ENCODE results near the gene ARAP2. TPM values are rescaled to one million over a fixed set of nuclear protein-coding genes. Genes with fewer than 3 reads are reported as not detected.
"Not testable (repeated sequence)": the region's sequence is repeated elsewhere in the genome, so short reads cannot be mapped to it uniquely, and the experiment has no call there.

The ARAP2 gene
- total RNA-seq, 5 donors from 2014 or later (not counting 1 experiment from before 2014, with no cell fraction given) = 41.2 to 94.3 (median 61.0) TPM

- H3K36me3 Mint-ChIP-seq = peaks cover 25% of the 10 kb centered on the region
- Histone ChIP-seq H3K27me3 (replicated peaks in 1 of 2; ENCODE audit: control insufficient read depth in 2 of 2, extremely low read depth in 1 of 2, insufficient read depth in 2 of 2, low read length in 1 of 2) (no peaks in the 10 kb centered on the region), H3K27ac (ENCODE audit: low read length) (peak overlapping the region; percentile 13), H3K36me3 (ENCODE audit: control insufficient read depth in 2 of 2, extremely low read depth in 1 of 2, insufficient read depth in 1 of 2, low read length in 1 of 2) (peaks cover 3 to 17% of the 10 kb centered on the region in 2 donors), H3K9me3 (no peaks in the 10 kb centered on the region), H3K4me1 (ENCODE audit: control insufficient read depth in 1 of 2, extremely low read depth in 1 of 2, insufficient read depth in 2 of 2, low read length in 2 of 2) (peaks cover 10 to 28% of the 10 kb centered on the region in 2 experiments), H3K4me3 (ENCODE audit: control insufficient read depth in 1 of 2, extremely low read depth in 1 of 2, low read length in 1 of 2) (no peak overlapping the region)
- peak overlapping the region; percentile 74 to 75 for H3K27ac Mint-ChIP-seq
- POLR2A ChIA-PET = interaction anchor here in 1 of 2 donors (0.5 to 0.6 kb wide), 2 partner anchors 55 to 63 kb away, joined by 3 to 4 read pairs; partner anchors contain the start of gene ARAP2
- H3K4me1 Mint-ChIP-seq = peaks cover 23 to 40% (median 38%) of the 10 kb centered on the region in 3 donors
- H3K4me3 Mint-ChIP-seq = peak overlapping the region in 1 of 3 donors; percentile 2
- no peaks in the 10 kb centered on the region for H3K27me3 Mint-ChIP-seq
- ATAC-seq (replicated peaks in 1 of 4) = peak; percentile 52 to 92 (median 80)
- 22% methylated on average over 2 of the region's 3 CpGs for WGBS (ENCODE audit: insufficient coverage)
- no peaks in the 10 kb centered on the region for H3K9me3 Mint-ChIP-seq
- CTCF ChIA-PET = interaction anchor here (0.6 to 1.3 kb wide), 4 partner anchors 19 to 209 kb away, joined by 3 to 4 read pairs (median 3); no protein-coding TSS in a partner anchor
- DNase-seq = peak in 9 of 35 experiments; percentile 4 to 60 (median 10)
Measured at GRCh38 chr4:36189511-36190226, 54.6 kb downstream of the ARAP2 start.

DNA sequence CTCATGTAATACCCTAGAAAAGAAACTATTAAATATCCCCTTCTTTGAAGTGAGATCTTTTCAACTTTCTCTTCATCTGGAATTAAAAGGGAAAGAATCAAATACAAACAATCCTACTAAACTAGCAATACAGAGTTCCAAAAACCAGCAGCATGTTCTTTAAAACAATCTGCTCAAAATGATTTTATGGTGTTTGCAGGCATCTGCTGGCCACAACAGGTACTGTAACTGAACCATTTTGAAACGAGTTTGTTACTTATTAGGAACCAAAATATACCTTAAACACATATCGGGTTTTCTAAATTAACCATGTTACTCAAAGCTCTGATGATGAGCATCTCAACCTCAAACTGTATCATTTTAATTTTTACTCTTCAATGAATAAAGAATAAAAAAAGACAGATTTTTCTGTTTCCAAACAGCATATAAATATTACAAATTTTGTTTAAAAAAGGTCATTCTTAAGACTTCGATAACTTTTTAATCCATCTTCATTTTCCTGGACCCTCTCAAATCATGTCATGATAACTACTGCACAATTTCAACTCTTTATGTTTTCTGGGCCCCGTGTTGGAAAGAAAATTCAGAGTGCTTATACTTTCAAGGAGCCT is 56.5 kb downstream of the ARAP2 start:
- ATAC-seq (replicated peaks in 1 of 4) = no peak

DNA sequence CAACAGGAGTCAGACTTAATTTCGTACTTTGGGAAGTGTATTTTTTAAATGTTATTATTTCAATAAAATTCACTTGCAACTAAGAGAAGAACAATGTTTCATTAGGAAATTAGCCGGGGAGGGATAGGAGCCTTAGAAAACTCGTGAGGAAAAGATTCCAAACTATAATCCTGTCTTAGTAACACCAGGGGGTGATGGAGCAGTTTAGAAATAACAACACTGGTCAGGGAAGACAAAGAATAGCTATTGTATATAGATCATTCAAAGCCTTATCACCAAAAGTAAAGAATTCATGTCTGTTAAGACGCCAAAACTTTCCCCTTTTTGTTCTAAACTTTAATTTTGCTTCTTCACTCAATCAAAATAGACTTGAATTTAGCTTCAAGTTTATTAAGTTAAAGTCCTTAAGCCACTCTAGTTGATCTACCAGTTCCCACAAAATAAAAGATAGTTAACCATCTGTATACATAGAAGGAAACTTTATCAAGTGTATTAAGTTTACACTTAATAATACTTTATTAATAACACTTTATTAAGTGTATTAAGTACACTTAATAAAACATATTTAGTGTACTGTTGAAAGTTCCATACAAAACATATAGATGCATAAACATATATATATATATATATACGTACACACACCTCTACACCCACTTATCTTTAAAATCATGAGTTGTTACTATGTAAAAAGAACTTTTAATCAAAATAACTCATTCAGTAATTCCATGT is 60.5 kb downstream of the ARAP2 start:
- Mint-ChIP-seq H3K9me3 (no peaks in the 10 kb centered on the region), H3K4me1 (peaks cover 0 to 10% (median 9%) of the 10 kb centered on the region in 3 donors), H3K4me3 (no peak overlapping the region), H3K27ac (no peak overlapping the region), H3K27me3 (no peaks in the 10 kb centered on the region), H3K36me3 (peaks cover 43% of the 10 kb centered on the region)
- Histone ChIP-seq H3K27me3 (replicated peaks in 1 of 2; ENCODE audit: control insufficient read depth in 2 of 2, extremely low read depth in 1 of 2, insufficient read depth in 2 of 2, low read length in 1 of 2) (no peaks in the 10 kb centered on the region), H3K4me1 (ENCODE audit: control insufficient read depth in 1 of 2, extremely low read depth in 1 of 2, insufficient read depth in 2 of 2, low read length in 2 of 2) (peaks cover 0 to 4% of the 10 kb centered on the region in 2 experiments), H3K27ac (ENCODE audit: low read length) (no peak overlapping the region), H3K4me3 (ENCODE audit: control insufficient read depth in 1 of 2, extremely low read depth in 1 of 2, low read length in 1 of 2) (no peak overlapping the region), H3K36me3 (ENCODE audit: control insufficient read depth in 2 of 2, extremely low read depth in 1 of 2, insufficient read depth in 1 of 2, low read length in 1 of 2) (peaks cover 5 to 31% of the 10 kb centered on the region in 2 donors), H3K9me3 (no peaks in the 10 kb centered on the region)
- DNase-seq (no peak), ATAC-seq (replicated peaks in 1 of 4) (no peak)
- POLR2A ChIA-PET = interaction anchor here in 1 of 2 donors (0.6 kb wide), 1 partner anchor 8 kb away, joined by 21 read pairs; no protein-coding TSS in a partner anchor
- CTCF ChIA-PET = no interaction called here
- WGBS (ENCODE audit: insufficient coverage) = no CpG with 5 or more reads among the region's 5 CpGs

More for the DNA sequence above, 56.5 kb downstream of the ARAP2 start:
- Histone ChIP-seq H3K27ac (ENCODE audit: low read length) (peak overlapping the region; percentile 13), H3K4me1 (ENCODE audit: control insufficient read depth in 1 of 2, extremely low read depth in 1 of 2, insufficient read depth in 2 of 2, low read length in 2 of 2) (peaks cover 10 to 28% of the 10 kb centered on the region in 2 experiments), H3K27me3 (replicated peaks in 1 of 2; ENCODE audit: control insufficient read depth in 2 of 2, extremely low read depth in 1 of 2, insufficient read depth in 2 of 2, low read length in 1 of 2) (no peaks in the 10 kb centered on the region), H3K9me3 (no peaks in the 10 kb centered on the region), H3K36me3 (ENCODE audit: control insufficient read depth in 2 of 2, extremely low read depth in 1 of 2, insufficient read depth in 1 of 2, low read length in 1 of 2) (peaks cover 3 to 20% of the 10 kb centered on the region in 2 donors), H3K4me3 (ENCODE audit: control insufficient read depth in 1 of 2, extremely low read depth in 1 of 2, low read length in 1 of 2) (no peak overlapping the region)
- 58% methylated on average over 2 of the region's 4 CpGs for WGBS (ENCODE audit: insufficient coverage)
- H3K4me1 Mint-ChIP-seq = peaks cover 23 to 35% (median 33%) of the 10 kb centered on the region in 3 donors
- H3K4me3 Mint-ChIP-seq = no peak overlapping the region
- CTCF ChIA-PET = interaction anchor here in 1 of 2 donors (0.9 kb wide), 1 partner anchor 212 kb away, joined by 3 read pairs; no protein-coding TSS in a partner anchor
- no peaks in the 10 kb centered on the region for H3K9me3 Mint-ChIP-seq
- no peak overlapping the region for H3K27ac Mint-ChIP-seq
- peaks cover 25% of the 10 kb centered on the region for H3K36me3 Mint-ChIP-seq
- DNase-seq = peak in 5 of 35 experiments; percentile 5 to 48 (median 8)
- POLR2A ChIA-PET = no interaction called here
- H3K27me3 Mint-ChIP-seq = no peaks in the 10 kb centered on the region

DNA sequence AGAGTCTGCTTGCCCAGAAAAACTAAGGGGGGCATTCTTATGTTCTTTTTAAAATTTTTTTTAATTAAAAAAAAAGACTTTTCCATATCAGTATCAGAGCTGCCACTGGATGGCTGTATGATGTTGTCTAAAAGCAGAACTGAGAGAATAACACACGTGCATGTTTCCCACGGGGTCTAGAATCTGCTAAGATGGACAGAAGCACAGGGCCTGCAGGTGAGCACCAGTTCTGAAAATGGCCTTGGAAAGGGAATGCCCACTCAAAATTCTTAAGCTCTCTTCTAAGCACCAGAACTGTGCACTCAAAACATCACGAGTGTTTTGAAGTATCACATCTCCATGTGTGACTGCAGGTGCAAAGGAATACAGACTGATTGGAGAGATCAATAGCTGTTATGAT is 61.1 kb downstream of the ARAP2 start:
- Histone ChIP-seq H3K27me3 (replicated peaks in 1 of 2; ENCODE audit: control insufficient read depth in 2 of 2, extremely low read depth in 1 of 2, insufficient read depth in 2 of 2, low read length in 1 of 2) (no peaks in the 10 kb centered on the region), H3K4me3 (ENCODE audit: control insufficient read depth in 1 of 2, extremely low read depth in 1 of 2, low read length in 1 of 2) (no peak overlapping the region), H3K9me3 (no peaks in the 10 kb centered on the region), H3K27ac (ENCODE audit: low read length) (no peak overlapping the region), H3K4me1 (ENCODE audit: control insufficient read depth in 1 of 2, extremely low read depth in 1 of 2, insufficient read depth in 2 of 2, low read length in 2 of 2) (no peaks in the 10 kb centered on the region), H3K36me3 (ENCODE audit: control insufficient read depth in 2 of 2, extremely low read depth in 1 of 2, insufficient read depth in 1 of 2, low read length in 1 of 2) (peaks cover 5 to 31% of the 10 kb centered on the region in 2 donors)
- CTCF ChIA-PET = no interaction called here
- H3K36me3 Mint-ChIP-seq = peaks cover 49% of the 10 kb centered on the region
- WGBS (ENCODE audit: insufficient coverage) = 94% methylated on average over 2 of the region's 3 CpGs
- H3K27ac Mint-ChIP-seq = no peak overlapping the region
- H3K4me3 Mint-ChIP-seq = no peak overlapping the region
- no peaks in the 10 kb centered on the region for H3K27me3 Mint-ChIP-seq
- ATAC-seq (replicated peaks in 1 of 4) (no peak), DNase-seq (no peak)
- H3K4me1 Mint-ChIP-seq = peaks cover 0 to 9% (median 5%) of the 10 kb centered on the region in 3 donors
- POLR2A ChIA-PET = interaction anchor here in 1 of 2 donors (0.6 kb wide), 1 partner anchor 9 kb away, joined by 21 read pairs; no protein-coding TSS in a partner anchor
- no peaks in the 10 kb centered on the region for H3K9me3 Mint-ChIP-seq

DNA sequence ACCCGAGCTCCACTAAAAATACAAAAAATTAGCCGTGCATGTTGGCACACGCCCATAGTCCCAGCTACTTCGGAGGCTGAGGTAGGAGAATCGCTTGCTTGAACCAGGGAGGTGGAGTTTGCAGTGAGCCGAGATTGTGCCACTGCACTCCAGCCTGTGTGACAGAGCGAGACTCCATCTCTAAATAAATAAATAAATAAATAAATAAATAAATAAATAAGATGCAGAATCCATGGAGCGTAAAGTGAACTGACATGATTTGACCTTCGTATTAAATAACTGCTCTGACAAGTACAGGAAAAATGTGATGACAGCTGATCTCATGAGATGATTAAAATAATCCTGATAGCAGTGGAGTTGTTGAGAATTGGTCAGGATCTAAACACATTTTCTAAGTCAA is 62.0 kb downstream of the ARAP2 start:
- H3K36me3 Mint-ChIP-seq = peaks cover 55% of the 10 kb centered on the region
- H3K4me1 Mint-ChIP-seq; H3K27ac ChIP-seq (ENCODE audit: low read length); H3K27me3 Mint-ChIP-seq; H3K27ac Mint-ChIP-seq; ATAC-seq (replicated peaks in 1 of 4); H3K4me3 Mint-ChIP-seq; POLR2A ChIA-PET; CTCF ChIA-PET; H3K27me3 ChIP-seq (replicated peaks in 1 of 2; ENCODE audit: control insufficient read depth in 2 of 2, extremely low read depth in 1 of 2, insufficient read depth in 2 of 2, low read length in 1 of 2); H3K4me1 ChIP-seq (ENCODE audit: control insufficient read depth in 1 of 2, extremely low read depth in 1 of 2, insufficient read depth in 2 of 2, low read length in 2 of 2); H3K4me3 ChIP-seq (ENCODE audit: control insufficient read depth in 1 of 2, extremely low read depth in 1 of 2, low read length in 1 of 2); H3K9me3 ChIP-seq; H3K9me3 Mint-ChIP-seq; DNase-seq: not testable (repeated sequence)
- H3K36me3 ChIP-seq (ENCODE audit: control insufficient read depth in 2 of 2, extremely low read depth in 1 of 2, insufficient read depth in 1 of 2, low read length in 1 of 2) = peaks cover 5 to 38% of the 10 kb centered on the region in 2 donors
- 92% methylated on average over 2 of the region's 9 CpGs for WGBS (ENCODE audit: insufficient coverage)

GRCh38 chr4:36180206-36180605 is 64.1 kb downstream of the ARAP2 start:
- no peak overlapping the region for H3K4me3 ChIP-seq (ENCODE audit: control insufficient read depth in 1 of 2, extremely low read depth in 1 of 2, low read length in 1 of 2)
- ChIA-PET POLR2A (interaction anchor here in 1 of 2 donors (0.7 kb wide), 1 partner anchor 32 kb away, joined by 5 read pairs; no protein-coding TSS in a partner anchor), CTCF (interaction anchor here in 1 of 2 donors (0.6 kb wide), 1 partner anchor 10 kb away, joined by 3 read pairs; no protein-coding TSS in a partner anchor)
- peaks cover 2 to 35% of the 10 kb centered on the region in 2 donors for H3K36me3 ChIP-seq (ENCODE audit: control insufficient read depth in 2 of 2, extremely low read depth in 1 of 2, insufficient read depth in 1 of 2, low read length in 1 of 2)
- H3K27me3 ChIP-seq (replicated peaks in 1 of 2; ENCODE audit: control insufficient read depth in 2 of 2, extremely low read depth in 1 of 2, insufficient read depth in 2 of 2, low read length in 1 of 2) = no peaks in the 10 kb centered on the region
- WGBS (ENCODE audit: insufficient coverage) = no CpG with 5 or more reads among the region's 6 CpGs
- ATAC-seq (replicated peaks in 1 of 4) (no peak), DNase-seq (no peak)
- H3K9me3 ChIP-seq = no peaks in the 10 kb centered on the region
- peaks cover 0 to 7% (median 3%) of the 10 kb centered on the region in 3 donors for H3K4me1 Mint-ChIP-seq
- H3K4me3 Mint-ChIP-seq = no peak overlapping the region
- H3K27ac ChIP-seq (ENCODE audit: low read length) = no peak overlapping the region
- H3K27me3 Mint-ChIP-seq = no peaks in the 10 kb centered on the region
- peaks cover 55% of the 10 kb centered on the region for H3K36me3 Mint-ChIP-seq
- no peak overlapping the region for H3K27ac Mint-ChIP-seq
- H3K4me1 ChIP-seq (ENCODE audit: control insufficient read depth in 1 of 2, extremely low read depth in 1 of 2, insufficient read depth in 2 of 2, low read length in 2 of 2) = no peaks in the 10 kb centered on the region
- H3K9me3 Mint-ChIP-seq = no peaks in the 10 kb centered on the region

All from T-cell (primary cell).